C4-2B (cell line): Measurements from ENCODE around the gene SYNPR.

Experiments
- H3K27ac ChIP-seq: fragments of 450-650 bp; 2 replicates; pipeline ENCODE4 v1.5.1; 2017
- CTCF ChIP-seq: fragments of 450-650 bp; conservative IDR thresholded peaks from 2 replicates; pipeline ENCODE4 v1.5.1; 2017; ENCODE audit warnings: mild to moderate bottlenecking
- ZFX ChIP-seq: fragments of 450-650 bp; IDR thresholded peaks from 2 replicates; pipeline ENCODE4 v1.6.1; 2017

Gene SYNPR

DNA sequence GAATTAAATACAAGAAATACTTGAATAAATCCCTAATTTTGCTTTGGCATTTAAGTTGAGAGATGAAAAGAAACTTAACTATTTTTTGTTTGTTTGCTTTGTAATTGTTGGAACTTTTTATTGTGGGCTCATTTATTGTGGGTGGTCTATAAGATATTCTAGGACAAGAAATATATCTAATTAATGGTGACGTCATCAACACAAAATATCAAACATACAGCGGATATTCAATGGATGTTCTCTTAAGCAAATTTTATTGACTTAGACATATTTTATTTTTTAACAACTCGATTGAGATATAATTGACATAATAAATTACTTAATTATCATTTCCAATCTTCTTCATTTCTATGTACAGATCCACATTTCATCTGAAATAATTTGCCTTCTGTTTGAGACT lies 30.0 kb downstream of the SYNPR start:
- TF ChIP-seq ZFX (no peak), CTCF (no peak)

DNA sequence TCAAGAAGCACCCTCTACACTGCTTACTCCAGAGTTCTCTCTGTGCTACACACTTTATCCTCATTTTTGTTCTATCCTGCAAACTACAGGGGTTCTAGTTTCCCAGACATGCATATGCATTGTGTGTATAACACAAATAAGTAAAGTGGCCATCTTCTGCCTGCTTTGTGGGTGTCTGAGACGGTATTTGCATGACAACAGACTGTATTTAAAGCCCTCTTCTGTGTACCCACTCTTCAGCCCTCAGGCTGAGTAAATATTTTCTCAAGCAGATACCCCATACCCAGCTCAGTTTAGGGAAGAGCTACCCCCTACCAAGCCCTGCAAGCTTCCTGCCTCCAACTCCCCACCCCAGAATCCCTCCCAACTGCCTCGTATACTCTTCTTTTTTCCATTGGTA lies 31.7 kb downstream of the SYNPR start:
- TF ChIP-seq ZFX = no peak
- no peak for TF ChIP-seq CTCF
- no peak overlapping the region for H3K27ac ChIP-seq

More for the DNA sequence above, 30.0 kb downstream of the SYNPR start:
- H3K27ac ChIP-seq = no peak overlapping the region

DNA sequence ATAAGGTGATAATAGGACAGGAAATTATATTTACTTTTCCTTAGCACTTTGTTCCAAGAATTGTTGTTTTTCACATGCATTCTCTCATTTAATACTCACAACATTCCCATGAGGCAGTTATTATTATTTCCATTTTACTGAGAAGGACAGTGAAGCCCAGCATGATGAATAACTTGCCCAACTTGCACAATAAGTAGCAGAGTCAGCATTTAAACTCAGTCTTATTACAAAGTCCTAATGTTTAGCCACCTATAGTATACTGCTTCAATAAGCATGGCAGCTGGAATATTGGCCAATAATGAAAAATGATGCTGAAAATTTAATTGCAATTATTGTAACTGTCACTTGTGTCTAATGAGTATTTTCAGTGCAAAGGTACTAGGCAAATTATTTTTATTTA lies 45.7 kb downstream of the SYNPR start:
- no peak for TF ChIP-seq CTCF
- TF ChIP-seq ZFX = no peak
- no peak overlapping the region for H3K27ac ChIP-seq

DNA sequence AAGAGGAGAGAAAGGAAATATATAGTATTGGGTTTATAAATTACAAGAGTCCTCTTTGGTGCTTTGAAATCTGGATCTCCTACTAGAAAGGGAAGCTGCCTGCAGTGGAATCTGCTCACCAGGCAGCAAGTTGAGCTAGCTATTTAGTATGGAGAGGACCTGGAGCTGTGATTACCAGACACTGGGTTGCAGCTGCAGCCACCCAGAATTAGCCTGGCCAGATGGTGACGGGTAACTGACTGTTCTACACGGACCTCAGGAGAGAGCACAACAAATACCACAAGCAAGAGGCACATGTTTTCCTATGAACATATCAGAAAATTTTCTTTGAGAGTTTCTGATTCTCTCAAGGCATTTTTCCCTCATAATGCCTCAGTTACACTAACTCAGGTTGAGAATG lies 46.5 kb downstream of the SYNPR start:
- no peak overlapping the region for H3K27ac ChIP-seq
- TF ChIP-seq CTCF (no peak), ZFX (no peak)

DNA sequence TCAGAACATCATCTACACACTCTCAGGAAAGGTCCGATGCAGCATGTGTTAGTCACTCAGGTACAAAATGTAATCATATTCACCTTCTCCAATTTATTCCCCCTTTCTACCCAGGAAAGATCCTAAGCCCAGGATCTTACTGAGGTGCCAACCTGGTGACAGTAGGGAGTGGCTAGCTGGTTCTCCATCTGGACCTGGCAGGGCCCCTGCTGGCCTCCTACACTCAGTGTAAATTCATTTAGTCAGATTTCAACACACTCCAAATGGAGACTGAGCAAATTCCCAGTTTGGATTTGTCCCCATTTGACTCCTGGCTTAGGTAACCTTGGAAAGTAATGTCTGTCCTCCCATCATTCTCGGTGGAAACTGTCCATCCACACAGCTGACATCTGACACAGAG lies 47.3 kb downstream of the SYNPR start:
- H3K27ac ChIP-seq = no peak overlapping the region
- TF ChIP-seq CTCF (no peak), ZFX (no peak)

DNA sequence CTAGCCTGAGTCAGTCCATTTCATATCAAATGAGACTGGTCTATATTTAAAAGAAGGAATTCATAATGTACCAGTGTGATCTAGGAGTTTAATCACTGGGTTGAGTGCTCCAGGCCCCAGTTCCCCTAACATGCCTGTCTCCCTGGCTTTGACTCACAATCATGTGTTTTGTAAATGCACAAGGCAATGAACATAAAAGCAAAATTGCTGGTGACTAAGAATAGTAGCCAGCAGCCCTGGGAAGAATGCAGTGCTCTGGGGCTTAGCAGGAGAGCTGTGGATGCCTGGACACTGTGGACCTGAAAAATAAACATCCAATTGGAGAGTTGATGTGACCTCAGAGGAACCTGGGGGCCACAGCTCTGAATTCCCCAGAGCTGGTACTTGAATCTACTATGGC lies 50.3 kb downstream of the SYNPR start:
- H3K27ac ChIP-seq = no peak overlapping the region
- TF ChIP-seq CTCF = no peak
- TF ChIP-seq ZFX = no peak

DNA sequence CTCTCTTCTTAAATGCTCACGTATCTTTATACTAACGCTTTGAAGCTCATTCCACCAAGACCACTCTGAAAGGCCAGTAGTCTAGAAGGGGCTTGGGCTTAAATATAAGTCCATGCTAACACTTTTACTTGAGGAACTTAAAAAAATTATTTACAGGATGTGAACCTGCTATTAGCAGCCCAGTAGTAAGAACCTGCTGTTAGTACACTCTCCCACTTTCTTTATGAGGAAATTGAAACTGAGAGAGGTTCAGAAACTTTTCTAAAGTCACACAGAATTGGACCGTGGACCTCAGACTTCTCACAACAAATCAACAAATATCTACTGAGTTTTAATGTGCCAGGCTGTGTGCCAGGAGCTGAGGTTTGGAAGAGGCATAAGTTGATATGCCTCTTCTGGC lies 53.4 kb downstream of the SYNPR start:
- H3K27ac ChIP-seq = no peak overlapping the region
- TF ChIP-seq CTCF (no peak), ZFX (no peak)
